GM13977 (cell line): ENCODE results near the gene PLEKHF1.
"Not testable (repeated sequence)": the region's sequence is repeated elsewhere in the genome, so short reads cannot be mapped to it uniquely, and the experiment has no call there.

Experiments
- DNase-seq: peaks from one replicate; pipeline ENCODE4 v3.0.0; 2012; ENCODE audit warnings: low spot score
- in situ Hi-C: fragments of 300-500 bp; cut with MboI; formaldehyde crosslinking; loops from one replicate; pipeline ENCODE4 v1.12.0; 2022; ENCODE audit warnings: low sequenced_read_pairs, low pct_unique_long_range_greater_than_20kb, mixed read lengths, inconsistent platforms; ENCODE audit not compliant: unreplicated experiment
- TF ChIP-seq, protein P1 (sequence below): IDR thresholded peaks from 2 replicates; pipeline ENCODE4 v1.5.1; 2012; ENCODE audit warnings: mild to moderate bottlenecking, control low read depth; ENCODE audit not compliant: insufficient read depth; ENCODE audit errors: extremely low read depth, missing control alignments

The PLEKHF1 gene

DNA sequence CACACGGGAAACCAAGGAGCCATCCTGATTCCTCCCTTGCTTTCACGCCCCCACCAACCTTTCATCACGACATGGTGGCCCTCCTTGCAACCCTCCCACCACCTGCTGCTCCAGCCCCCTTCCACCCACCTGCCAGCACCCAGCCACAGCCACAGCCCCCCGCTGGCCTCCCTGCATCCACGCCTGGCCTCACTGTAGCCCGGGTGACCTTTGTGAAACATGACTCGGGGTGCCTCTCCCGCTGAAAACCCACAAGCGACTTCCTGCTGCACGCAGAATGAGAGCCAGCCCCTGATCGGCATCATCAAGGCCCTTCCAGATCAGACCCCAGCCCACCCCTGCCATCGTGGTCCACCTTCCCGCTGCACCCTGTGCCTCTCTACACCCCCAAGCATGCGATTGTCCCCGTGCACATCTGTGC is 44.3 kb upstream of the PLEKHF1 start:
- no peak for DNase-seq
- in situ Hi-C loops = no loop called here
- TF ChIP-seq, protein P1, sequence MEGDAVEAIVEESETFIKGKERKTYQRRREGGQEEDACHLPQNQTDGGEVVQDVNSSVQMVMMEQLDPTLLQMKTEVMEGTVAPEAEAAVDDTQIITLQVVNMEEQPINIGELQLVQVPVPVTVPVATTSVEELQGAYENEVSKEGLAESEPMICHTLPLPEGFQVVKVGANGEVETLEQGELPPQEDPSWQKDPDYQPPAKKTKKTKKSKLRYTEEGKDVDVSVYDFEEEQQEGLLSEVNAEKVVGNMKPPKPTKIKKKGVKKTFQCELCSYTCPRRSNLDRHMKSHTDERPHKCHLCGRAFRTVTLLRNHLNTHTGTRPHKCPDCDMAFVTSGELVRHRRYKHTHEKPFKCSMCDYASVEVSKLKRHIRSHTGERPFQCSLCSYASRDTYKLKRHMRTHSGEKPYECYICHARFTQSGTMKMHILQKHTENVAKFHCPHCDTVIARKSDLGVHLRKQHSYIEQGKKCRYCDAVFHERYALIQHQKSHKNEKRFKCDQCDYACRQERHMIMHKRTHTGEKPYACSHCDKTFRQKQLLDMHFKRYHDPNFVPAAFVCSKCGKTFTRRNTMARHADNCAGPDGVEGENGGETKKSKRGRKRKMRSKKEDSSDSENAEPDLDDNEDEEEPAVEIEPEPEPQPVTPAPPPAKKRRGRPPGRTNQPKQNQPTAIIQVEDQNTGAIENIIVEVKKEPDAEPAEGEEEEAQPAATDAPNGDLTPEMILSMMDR = no peak

DNA sequence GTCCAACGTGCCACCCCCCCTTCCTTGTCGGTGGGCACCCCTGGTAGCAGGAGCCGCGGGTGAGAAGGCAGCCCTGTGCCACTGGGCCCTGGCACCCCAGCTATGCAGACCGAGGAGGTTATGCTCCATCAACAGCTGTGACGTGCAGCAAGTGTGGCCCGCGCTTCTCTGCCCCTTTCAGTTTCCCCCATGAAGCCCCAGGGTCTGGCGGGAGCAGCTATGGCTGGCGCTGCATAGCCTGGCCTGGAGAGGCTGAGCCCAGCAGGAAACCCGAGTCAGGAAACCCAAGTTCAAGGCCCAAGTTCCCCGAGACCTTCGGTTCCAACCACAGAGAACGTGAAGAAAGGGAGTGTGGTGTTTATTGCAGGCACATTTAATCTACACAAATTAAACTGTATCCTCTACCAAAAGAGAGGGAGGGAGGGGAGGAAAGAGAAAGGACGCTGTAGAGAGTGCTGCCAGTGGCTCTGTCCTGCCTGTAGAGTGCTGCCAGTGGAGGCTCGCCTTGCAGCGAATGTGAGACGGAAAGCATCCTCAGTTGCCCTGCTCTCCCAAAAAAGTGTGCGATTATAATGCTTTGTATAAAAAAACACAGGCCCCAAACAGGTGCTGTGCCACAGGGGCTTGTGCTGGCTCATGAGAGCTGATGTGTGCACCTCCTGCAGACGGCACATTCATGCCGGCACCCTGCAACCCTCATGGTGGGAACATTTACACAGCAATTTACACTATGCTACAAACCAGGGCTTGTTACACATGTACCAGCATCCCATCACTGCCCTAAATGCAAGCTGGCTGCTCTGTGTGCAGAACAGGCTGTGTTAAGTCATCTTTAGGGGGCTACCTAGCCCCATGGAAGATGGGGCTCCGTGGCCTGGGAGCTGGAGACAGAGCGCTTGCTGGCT is 42.8 kb upstream of the PLEKHF1 start:
- TF ChIP-seq, protein P1 = no peak
- no peak for DNase-seq
- in situ Hi-C loops = no loop called here

DNA sequence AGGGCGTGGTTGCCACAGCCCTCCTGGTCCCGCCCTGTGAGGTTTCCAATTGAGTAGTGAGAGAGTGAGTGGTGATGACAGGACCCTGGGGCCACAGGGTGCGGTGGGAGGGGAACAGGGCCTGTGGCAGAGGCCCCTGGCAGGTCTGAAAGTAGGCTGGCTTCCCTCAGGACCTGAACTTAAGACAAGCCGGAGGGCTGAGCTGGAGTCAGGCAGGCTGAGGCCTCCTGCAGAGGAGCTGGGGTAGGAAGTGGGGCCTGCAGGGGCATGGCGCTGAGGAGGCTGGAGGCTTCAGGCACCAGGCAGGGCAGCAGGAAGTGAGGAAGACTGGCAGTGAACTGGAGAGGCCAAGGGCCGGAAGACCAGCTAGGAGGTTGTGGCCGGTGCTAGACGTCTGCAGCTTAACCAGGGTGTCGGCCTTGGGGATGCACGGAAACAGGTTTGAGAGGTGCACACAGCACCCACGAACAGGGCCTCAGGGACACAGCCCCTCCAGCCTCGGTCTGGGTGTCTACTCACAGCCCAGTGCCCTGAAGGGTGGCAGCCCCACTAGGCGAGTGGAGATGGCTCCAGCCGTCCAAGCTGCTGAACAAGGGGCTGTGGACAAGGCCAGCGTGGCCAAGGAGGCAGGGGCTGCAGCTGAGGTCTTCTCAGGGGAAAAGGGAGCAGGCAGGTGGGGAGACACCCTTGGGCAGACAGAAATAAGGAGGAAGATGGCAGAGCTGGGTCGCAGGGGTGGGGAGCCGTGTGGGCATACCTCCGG is 41.4 kb upstream of the PLEKHF1 start:
- TF ChIP-seq, protein P1 = no peak
- in situ Hi-C loops = no loop called here
- DNase-seq = no peak

DNA sequence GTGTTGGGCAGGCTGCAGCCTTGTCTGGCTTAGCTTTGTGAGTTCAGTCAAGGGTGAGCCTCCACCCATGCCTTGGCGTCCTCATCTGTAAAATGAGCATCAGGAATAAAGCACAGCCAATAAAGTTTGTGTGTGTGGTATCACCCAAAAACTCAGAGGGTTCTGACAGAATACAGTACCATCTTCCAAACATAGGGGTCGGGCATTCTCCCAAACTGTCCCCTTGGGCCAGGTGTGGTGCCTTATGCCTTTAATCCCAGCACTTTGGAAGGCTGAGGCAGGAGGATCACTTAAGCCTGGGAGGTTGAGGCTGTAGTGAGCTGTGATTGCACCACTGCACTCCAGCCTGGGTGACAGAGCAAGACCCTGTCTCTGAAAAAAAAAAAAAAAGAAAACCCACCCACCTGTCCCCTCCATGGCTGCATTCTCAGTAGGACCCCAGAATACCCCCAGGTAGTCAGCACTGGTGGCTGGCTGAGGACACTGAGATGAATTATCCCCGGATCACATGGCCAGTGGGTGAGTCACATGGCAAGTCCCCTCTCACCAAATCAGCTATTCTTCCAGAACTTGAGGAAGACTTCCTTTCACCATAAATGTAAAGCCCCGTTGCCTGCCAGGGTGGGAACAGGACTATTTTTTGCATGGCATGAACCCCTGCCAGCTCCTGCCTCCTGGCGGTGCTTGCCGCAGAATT is 40.6 kb upstream of the PLEKHF1 start:
- TF ChIP-seq, protein P1 = no peak
- DNase-seq = no peak
- in situ Hi-C loops = no loop called here

DNA sequence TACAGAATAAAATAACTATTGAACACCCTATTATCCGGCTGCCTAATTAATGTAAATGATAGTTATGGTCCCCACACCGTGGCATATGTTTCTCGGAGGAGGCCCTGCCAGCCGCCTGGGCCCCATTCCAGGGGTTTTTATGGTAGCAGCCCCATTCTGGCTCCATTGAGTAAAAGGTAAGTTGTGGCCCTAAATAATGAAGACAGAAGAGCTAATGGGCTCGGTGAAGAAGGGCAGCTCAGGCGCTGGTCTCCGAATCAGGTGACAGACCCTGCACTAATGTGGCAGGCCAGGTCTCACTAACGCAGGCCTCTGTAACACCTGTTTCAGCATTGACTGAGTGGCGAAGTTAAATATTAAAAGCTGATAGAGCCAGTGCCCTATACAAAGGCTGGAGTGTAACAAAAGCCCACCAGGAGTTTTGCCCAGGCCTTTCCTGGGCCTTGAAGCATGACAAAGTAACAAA is 40.0 kb upstream of the PLEKHF1 start:
- DNase-seq = no peak
- TF ChIP-seq, protein P1 = no peak
- in situ Hi-C loops = no loop called here

DNA sequence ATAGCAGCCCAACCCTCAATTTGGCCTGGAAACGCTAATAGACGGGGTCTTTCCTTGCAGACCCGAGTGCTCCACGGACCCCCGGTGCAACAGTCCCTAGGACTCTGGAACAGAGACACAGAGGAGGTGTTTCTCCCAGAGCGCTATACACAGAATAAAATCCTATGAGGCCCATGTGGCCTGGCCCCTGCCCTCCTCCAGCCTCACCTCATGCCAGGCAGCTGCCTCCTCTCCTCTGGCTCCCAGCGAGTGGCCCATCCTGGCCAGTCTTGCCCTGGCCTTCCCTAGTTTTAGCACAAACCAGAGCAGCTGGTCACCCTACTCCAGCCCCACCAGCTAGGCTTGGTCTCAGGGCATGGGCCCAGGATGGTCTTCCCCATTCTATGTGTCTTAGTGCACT is 38.9 kb upstream of the PLEKHF1 start:
- in situ Hi-C loops = no loop called here
- TF ChIP-seq, protein P1 = no peak

DNA sequence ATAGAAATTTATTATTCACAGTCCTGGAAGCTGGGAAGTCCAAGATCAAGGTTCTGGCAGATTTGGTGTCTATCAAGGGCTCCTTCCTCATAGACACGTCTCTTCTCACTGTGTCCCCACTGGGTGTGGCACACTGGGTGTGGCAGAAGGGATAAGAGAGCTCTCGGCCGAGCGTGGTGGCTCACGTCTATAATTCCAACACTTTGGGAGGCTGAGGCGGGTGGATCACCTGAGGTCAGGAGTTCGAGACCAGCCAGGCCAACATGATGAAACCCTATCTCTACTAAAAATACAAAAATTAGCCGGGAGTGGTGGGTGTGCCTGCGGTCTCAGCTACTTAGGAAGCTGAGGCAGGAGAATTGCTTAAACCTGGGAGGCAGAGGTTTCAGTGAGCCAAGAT is 38.4 kb upstream of the PLEKHF1 start:
- DNase-seq, in situ Hi-C loops: not testable (repeated sequence)

More for the DNA sequence above, 38.9 kb upstream of the PLEKHF1 start:
- DNase-seq = no peak
